BE2C (cell line): ENCODE results near the gene KBTBD4.

Experiments
- DNase-seq: peaks from one replicate; pipeline ENCODE4 v3.0.0-alpha.2; 2020
- H3K27me3 ChIP-seq: fragments of 250-450 bp; sonication (Bioruptor Pico); 2 replicates; pipeline ENCODE4 v1.5.1; 2020; ENCODE audit warnings: mild to moderate bottlenecking
- H3K36me3 ChIP-seq: fragments of 250-450 bp; sonication (Bioruptor Pico); 2 replicates; pipeline ENCODE4 v1.5.1; 2020; ENCODE audit warnings: mild to moderate bottlenecking
- H3K4me1 ChIP-seq: fragments of 250-450 bp; sonication (Bioruptor Pico); 2 replicates; pipeline ENCODE4 v1.5.1; 2020
- H3K4me3 ChIP-seq: 2 replicates; pipeline ENCODE4 v1.5.1; 2011; ENCODE audit warnings: low read depth, low read length
- H3K9me3 ChIP-seq: fragments of 250-450 bp; sonication (Bioruptor Pico); 2 replicates; pipeline ENCODE4 v1.5.1; 2020
- CTCF ChIP-seq: IDR thresholded peaks from 2 replicates; pipeline ENCODE4 v1.5.1; 2012; ENCODE audit warnings: mild to moderate bottlenecking, low read depth, low read length

The KBTBD4 gene

DNA sequence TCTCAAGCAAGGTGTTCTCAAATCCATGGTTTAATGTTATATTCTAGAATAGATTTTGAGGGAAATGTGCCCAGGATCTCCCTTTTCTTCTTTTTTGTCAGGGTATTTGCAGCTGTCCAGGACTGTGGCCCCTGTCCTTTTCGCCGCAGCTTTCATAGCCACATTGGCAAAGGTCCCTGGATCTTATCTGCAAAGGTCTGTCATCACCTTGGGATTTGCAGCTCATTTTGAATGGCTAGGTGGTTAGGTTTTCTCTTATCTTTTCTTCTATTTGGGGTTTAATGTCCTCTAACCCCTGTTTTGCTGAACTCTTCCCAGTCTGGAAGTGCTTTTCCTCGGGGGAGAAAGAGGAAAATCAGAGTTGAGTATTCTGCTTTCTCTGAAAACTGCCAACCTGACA is 27.2 kb upstream of the KBTBD4 start:
- Histone ChIP-seq H3K36me3 (no peaks in the 10 kb centered on the region), H3K9me3 (no peaks in the 10 kb centered on the region), H3K4me3 (no peak overlapping the region), H3K27me3 (no peaks in the 10 kb centered on the region), H3K4me1 (peaks cover 7% of the 10 kb centered on the region)
- no peak for DNase-seq
- no peak for TF ChIP-seq CTCF

DNA sequence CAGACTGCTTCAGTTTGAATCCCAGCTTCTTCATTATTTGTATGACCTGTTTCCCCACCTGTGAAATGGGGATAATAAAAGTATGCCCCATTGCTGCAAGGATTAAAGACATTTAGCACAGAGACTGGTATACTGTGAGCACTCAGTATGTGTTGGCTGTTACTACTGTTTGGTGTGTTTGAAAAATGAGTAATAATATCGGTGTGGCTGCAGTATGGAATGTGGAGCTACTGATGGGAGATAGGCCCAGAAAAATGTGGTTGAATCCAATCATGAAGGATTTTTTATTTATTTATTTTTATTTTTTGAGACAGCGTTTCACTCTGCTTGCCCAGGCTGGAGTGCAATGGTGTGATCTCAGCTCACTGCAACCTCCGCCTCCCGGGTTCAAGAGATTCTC is 24.5 kb upstream of the KBTBD4 start:
- Histone ChIP-seq H3K4me1 (peaks cover 7% of the 10 kb centered on the region), H3K9me3 (no peaks in the 10 kb centered on the region), H3K27me3 (no peaks in the 10 kb centered on the region), H3K4me3 (no peak overlapping the region), H3K36me3 (no peaks in the 10 kb centered on the region)
- no peak for TF ChIP-seq CTCF
- DNase-seq: no peak

DNA sequence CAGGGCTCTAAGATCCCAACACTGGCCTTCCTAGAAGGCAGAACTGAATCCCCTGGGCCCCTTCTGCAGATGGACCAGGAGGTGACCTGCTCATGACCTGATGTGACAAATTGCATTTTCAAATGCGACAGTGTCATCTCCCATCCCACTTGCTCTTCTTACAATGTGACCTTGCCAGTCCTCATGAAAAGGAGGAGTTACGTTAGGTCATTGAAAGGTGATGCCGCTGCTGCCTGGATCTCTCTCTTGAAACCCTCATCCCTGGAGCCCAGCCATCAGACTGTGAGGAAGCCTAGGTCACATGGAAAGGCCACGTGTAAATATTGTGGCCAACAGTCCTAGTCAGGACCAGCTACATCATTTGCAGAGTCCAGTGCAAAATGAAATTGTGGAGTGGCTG is 21.1 kb upstream of the KBTBD4 start:
- no peaks in the 10 kb centered on the region for H3K27me3 ChIP-seq
- no peak for TF ChIP-seq CTCF
- DNase-seq: no peak
- no peak overlapping the region for H3K4me3 ChIP-seq
- H3K9me3 ChIP-seq: no peaks in the 10 kb centered on the region
- H3K4me1 ChIP-seq: no peaks in the 10 kb centered on the region
- H3K36me3 ChIP-seq: no peaks in the 10 kb centered on the region

DNA sequence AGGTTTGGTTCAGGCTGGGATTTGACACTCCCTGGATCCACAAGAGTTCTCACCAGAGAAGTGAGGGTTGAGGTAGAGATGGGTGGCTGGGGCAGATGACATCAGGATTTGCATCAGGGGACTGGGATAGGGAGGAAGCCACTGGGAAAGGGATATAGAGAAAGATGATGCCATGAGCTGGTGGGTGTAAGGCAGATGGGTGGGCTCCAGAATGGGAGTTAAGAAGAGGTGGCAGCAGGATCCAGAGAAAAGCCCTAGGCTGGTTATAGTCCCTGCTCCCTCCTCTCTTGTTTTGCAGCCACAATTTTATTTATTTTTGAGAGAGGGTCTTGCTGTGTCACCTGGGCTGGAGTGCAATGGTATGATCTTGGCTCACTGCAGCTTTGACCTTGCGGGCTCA is 17.2 kb upstream of the KBTBD4 start:
- Histone ChIP-seq H3K36me3 (no peaks in the 10 kb centered on the region), H3K4me3 (no peak overlapping the region), H3K9me3 (no peaks in the 10 kb centered on the region), H3K27me3 (peaks cover 8% of the 10 kb centered on the region), H3K4me1 (no peaks in the 10 kb centered on the region)
- no peak for DNase-seq
- TF ChIP-seq CTCF: no peak

DNA sequence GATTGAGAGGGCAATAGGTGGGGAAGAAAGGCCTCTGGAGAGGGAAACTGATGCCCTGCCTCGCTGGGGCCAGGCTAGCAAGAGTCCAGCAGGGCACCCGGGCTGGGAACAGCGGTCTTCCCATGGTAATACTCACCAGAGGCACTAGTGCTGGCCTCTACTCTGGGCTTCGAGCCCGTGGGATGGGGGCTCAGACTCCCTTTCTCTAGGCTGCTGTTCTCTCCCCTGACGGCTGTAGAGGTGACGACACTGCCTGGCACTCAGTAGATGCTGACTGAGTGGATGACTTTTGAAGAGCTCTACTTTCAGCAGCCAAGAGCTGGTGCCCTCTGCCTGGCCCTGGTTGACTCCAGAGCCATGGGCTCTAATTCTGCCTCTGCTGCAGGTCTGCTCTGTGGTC is 16.3 kb upstream of the KBTBD4 start:
- DNase-seq: no peak
- no peak for TF ChIP-seq CTCF

GRCh38 chr11:47593934-47594855 is 15.4 kb upstream of the KBTBD4 start, which contains the start of gene C1QTNF4:
C1QTNF4 (minus strand) TSS chr11:47594411; CDS start chr11:47590810, 3,601 bp downstream.
- Histone ChIP-seq H3K4me1 (no peaks in the 10 kb centered on the region), H3K4me3 (peak within 1 kb of the TSS; percentile 23), H3K9me3 (no peaks in the 10 kb centered on the region), H3K27me3 (peaks cover 8% of the 10 kb centered on the region), H3K36me3 (no peaks in the 10 kb centered on the region)
- no peak for TF ChIP-seq CTCF
- no peak for DNase-seq

More for the DNA sequence above, 16.3 kb upstream of the KBTBD4 start:
- Histone ChIP-seq H3K9me3 (no peaks in the 10 kb centered on the region), H3K4me1 (no peaks in the 10 kb centered on the region), H3K27me3 (peaks cover 8% of the 10 kb centered on the region), H3K4me3 (no peak overlapping the region), H3K36me3 (no peaks in the 10 kb centered on the region)
